A673 (cell line): ENCODE data around the gene SLC4A4.

Experiments
- CTCF ChIP-seq: fragments of 300-800, 200-600 bp; sonication (generic); conservative IDR thresholded peaks from 2 replicates; pipeline ENCODE4 v1.5.1; 2017; ENCODE audit warnings: low read depth, mild to moderate bottlenecking, antibody characterized with exemption, low read length, moderate library complexity, mixed read lengths
- EZH2 ChIP-seq: fragments of 200-600 bp; sonication (generic); IDR thresholded peaks from 2 replicates; pipeline ENCODE4 v1.6.1; 2017; ENCODE audit warnings: borderline replicate concordance, low read depth, mild to moderate bottlenecking, mixed read lengths, antibody characterized with exemption, low read length; ENCODE audit not compliant: poor library complexity, severe bottlenecking

- TF ChIP-seq CTCF = no peak
- no peak for TF ChIP-seq EZH2
Observed at GRCh38 chr4:71303850-71304249, 35.0 kb upstream of the SLC4A4 start.
